Peyer's patch (tissue), 4 donors: Measurements from ENCODE around the gene THSD8.

Experiments used
- CTCF ChIP-seq, 6 experiments: fragments of 450-650 bp in 4 of 6; fragments of 200-600 bp in 2 of 6; sonication (generic) in 1 of 6; IDR thresholded peaks; one replicate each; pipeline ENCODE4 v1.5.1; 2017 to 2019; ENCODE audit warnings: antibody characterized with exemption in 6 of 6, mild to moderate bottlenecking in 3 of 6, moderate library complexity in 1 of 6
- POLR2A ChIP-seq, 2 donors: fragments of 450-650 bp; IDR thresholded peaks; one replicate each; pipeline ENCODE4 v1.5.1; 2017; ENCODE audit warnings: antibody characterized with exemption in 2 of 2, mild to moderate bottlenecking in 2 of 2, moderate library complexity in 2 of 2

- TF ChIP-seq POLR2A (IDR thresholded peaks at IDR 0.05) (no peak), CTCF (IDR thresholded peaks at IDR 0.05) (no peak)
Observed at GRCh38 chr19:12790628-12791344, 11.1 kb upstream of the THSD8 start.
